A673 (cell line): ENCODE data around the gene ARHGAP44.
A peak's percentile ranks its signal among the peaks of the same experiment; 100 is the strongest.

ENCODE experiments used
- EZH2 ChIP-seq: fragments of 200-600 bp; sonication (generic); IDR thresholded peaks from 2 replicates; pipeline ENCODE4 v1.6.1; 2017; ENCODE audit warnings: borderline replicate concordance, low read depth, mild to moderate bottlenecking, mixed read lengths, antibody characterized with exemption, low read length; ENCODE audit not compliant: poor library complexity, severe bottlenecking
- TF ChIP-seq, protein P1 (sequence below): fragments of 300-800, 200-600 bp; sonication (generic); conservative IDR thresholded peaks from 2 replicates; pipeline ENCODE4 v1.5.1; 2017; ENCODE audit warnings: low read depth, mild to moderate bottlenecking, antibody characterized with exemption, low read length, moderate library complexity, mixed read lengths

DNA sequence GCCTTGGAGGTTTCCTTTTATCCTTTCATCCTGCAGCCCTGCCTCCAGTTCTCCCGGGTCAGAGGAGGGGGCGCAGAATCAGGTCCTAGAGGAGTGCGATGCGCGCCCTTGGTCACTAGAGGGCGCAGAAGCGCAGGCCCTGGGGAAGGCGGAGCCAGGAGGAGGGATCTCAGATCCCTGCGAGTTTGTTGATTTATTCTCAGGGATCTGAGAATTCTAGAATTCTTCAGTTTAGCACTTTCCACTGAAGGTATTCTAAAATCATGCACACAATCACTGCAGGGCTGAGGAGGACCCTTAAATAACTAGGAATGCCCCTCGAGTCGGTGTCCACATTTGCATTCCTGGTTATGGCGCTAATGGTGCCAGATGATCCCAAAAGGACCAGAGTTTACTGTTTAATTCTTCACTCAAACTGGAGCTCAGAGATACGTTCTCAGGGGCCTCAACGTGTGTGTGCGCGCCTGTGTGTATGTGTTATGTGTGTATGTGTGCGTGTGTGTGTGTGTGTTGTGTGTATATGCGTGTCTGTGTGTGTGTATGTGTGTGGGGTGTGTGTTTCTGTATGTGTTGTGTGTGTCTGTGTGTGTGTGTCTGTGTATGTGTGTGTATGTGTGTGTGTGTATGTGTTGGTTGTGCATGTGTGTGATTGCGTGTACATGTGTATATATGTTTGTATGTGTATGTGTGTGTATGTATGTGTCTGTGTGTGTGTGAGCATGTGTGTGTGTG is 235.4 kb downstream of the ARHGAP44 start:
- TF ChIP-seq, protein P1, sequence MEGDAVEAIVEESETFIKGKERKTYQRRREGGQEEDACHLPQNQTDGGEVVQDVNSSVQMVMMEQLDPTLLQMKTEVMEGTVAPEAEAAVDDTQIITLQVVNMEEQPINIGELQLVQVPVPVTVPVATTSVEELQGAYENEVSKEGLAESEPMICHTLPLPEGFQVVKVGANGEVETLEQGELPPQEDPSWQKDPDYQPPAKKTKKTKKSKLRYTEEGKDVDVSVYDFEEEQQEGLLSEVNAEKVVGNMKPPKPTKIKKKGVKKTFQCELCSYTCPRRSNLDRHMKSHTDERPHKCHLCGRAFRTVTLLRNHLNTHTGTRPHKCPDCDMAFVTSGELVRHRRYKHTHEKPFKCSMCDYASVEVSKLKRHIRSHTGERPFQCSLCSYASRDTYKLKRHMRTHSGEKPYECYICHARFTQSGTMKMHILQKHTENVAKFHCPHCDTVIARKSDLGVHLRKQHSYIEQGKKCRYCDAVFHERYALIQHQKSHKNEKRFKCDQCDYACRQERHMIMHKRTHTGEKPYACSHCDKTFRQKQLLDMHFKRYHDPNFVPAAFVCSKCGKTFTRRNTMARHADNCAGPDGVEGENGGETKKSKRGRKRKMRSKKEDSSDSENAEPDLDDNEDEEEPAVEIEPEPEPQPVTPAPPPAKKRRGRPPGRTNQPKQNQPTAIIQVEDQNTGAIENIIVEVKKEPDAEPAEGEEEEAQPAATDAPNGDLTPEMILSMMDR = peak; percentile 98
- TF ChIP-seq EZH2 = no peak
